HG03097 (cell line): ENCODE measurements around the gene ZNF319.

Experiments used
- ATAC-seq: cut with Tn5 transposase; IDR thresholded peaks from one replicate; pipeline ENCODE4 v1.9.1; 2021; ENCODE audit not compliant: unreplicated experiment, low FRiP score

The ZNF319 gene

GRCh38 chr16:57998992-57999365, 1.5 kb downstream of the ZNF319 start:
- ATAC-seq, result no peak

- no peak for ATAC-seq
Observed at GRCh38 chr16:57998486-57998885, 2.0 kb downstream of the ZNF319 start.

GRCh38 chr16:57997528-57998265, 2.8 kb downstream of the ZNF319 start:
- ATAC-seq, result no peak

GRCh38 chr16:57997176-57997527, 3.3 kb downstream of the ZNF319 start:
- no peak for ATAC-seq

GRCh38 chr16:57996406-57997175, 3.9 kb downstream of the ZNF319 start:
- no peak for ATAC-seq

- no peak for ATAC-seq
Observed at GRCh38 chr16:57995721-57996405, 4.6 kb downstream of the ZNF319 start.

GRCh38 chr16:57994778-57995177, 5.7 kb downstream of the ZNF319 start:
- peak; percentile 46 for ATAC-seq

- no peak for ATAC-seq
Observed at GRCh38 chr16:57994361-57994760, 6.1 kb downstream of the ZNF319 start.

GRCh38 chr16:57993897-57994296, 6.6 kb downstream of the ZNF319 start:
- no peak for ATAC-seq

- ATAC-seq, result no peak
Observed at GRCh38 chr16:57993438-57993837, 7.0 kb downstream of the ZNF319 start.

- ATAC-seq, result no peak
Observed at GRCh38 chr16:57992084-57992483, 8.4 kb downstream of the ZNF319 start.

GRCh38 chr16:57991551-57992059, 8.9 kb downstream of the ZNF319 start:
- ATAC-seq, result no peak

GRCh38 chr16:57988929-57989328, 11.5 kb downstream of the ZNF319 start:
- ATAC-seq, result no peak

GRCh38 chr16:57987441-57988177, 12.9 kb downstream of the ZNF319 start:
- no peak for ATAC-seq

GRCh38 chr16:57986196-57986595, 14.3 kb downstream of the ZNF319 start:
- no peak for ATAC-seq

- ATAC-seq, result no peak
Observed at GRCh38 chr16:57985204-57986181, 15.0 kb downstream of the ZNF319 start.

GRCh38 chr16:57984443-57985203, 15.8 kb downstream of the ZNF319 start:
- peak; percentile 69 for ATAC-seq

- no peak for ATAC-seq
Observed at GRCh38 chr16:57982385-57982784, 18.1 kb downstream of the ZNF319 start.

- ATAC-seq, result no peak
Observed at GRCh38 chr16:57981636-57982035, 18.8 kb downstream of the ZNF319 start.
